Measurements from ENCODE around the gene PTPN11. TPM values are rescaled to one million over a fixed set of nuclear protein-coding genes. Genes with fewer than 3 reads are reported as not detected.

The PTPN11 gene
- total RNA-seq, 3 donors from 2014 or later, result 53.5 to 118 (median 70.7) TPM

- no peak for TF ChIP-seq CTCF (IDR thresholded peaks at IDR 0.05)
- ATAC-seq (no peak), DNase-seq (no peak)
- no peaks in the 10 kb centered on the region for H3K9me3 ChIP-seq
- no peak overlapping the region for H3K4me3 ChIP-seq
- intact Hi-C loops (cut with DNase I, micrococcal nuclease), result no loop called here
- H3K4me1 ChIP-seq (ENCODE audit: low read depth), result no peaks in the 10 kb centered on the region
- H3K36me3 ChIP-seq (ENCODE audit: low read depth), result no peaks in the 10 kb centered on the region
Observed at GRCh38 chr12:112528521-112528920, 109.8 kb downstream of the PTPN11 start.

GRCh38 chr12:112530941-112531340 is 112.2 kb downstream of the PTPN11 start:
- DNase-seq, result no peak
- H3K4me1 ChIP-seq (ENCODE audit: low read depth), result no peaks in the 10 kb centered on the region
- intact Hi-C loops (cut with DNase I, micrococcal nuclease), result no loop called here
- H3K4me3 ChIP-seq, result no peak overlapping the region
- ATAC-seq, result no peak
- no peaks in the 10 kb centered on the region for H3K9me3 ChIP-seq
- no peak for TF ChIP-seq CTCF (IDR thresholded peaks at IDR 0.05)
- H3K36me3 ChIP-seq (ENCODE audit: low read depth), result no peaks in the 10 kb centered on the region

GRCh38 chr12:112532106-112532505 is 113.4 kb downstream of the PTPN11 start:
- no peak for DNase-seq
- intact Hi-C loops (cut with DNase I, micrococcal nuclease), result no loop called here
- Histone ChIP-seq H3K36me3 (ENCODE audit: low read depth) (no peaks in the 10 kb centered on the region), H3K4me1 (ENCODE audit: low read depth) (no peaks in the 10 kb centered on the region), H3K9me3 (no peaks in the 10 kb centered on the region), H3K4me3 (no peak overlapping the region)
- ATAC-seq, result no peak
- TF ChIP-seq CTCF (IDR thresholded peaks at IDR 0.05), result no peak

GRCh38 chr12:112533528-112533927 is 114.8 kb downstream of the PTPN11 start:
- DNase-seq (no peak), ATAC-seq (no peak)
- H3K9me3 ChIP-seq, result no peaks in the 10 kb centered on the region
- H3K4me1 ChIP-seq (ENCODE audit: low read depth), result no peaks in the 10 kb centered on the region
- H3K4me3 ChIP-seq, result no peak overlapping the region
- TF ChIP-seq CTCF (IDR thresholded peaks at IDR 0.05), result no peak
- intact Hi-C loops (cut with DNase I, micrococcal nuclease), result no loop called here
- H3K36me3 ChIP-seq (ENCODE audit: low read depth), result no peaks in the 10 kb centered on the region

GRCh38 chr12:112535017-112535416 is 116.3 kb downstream of the PTPN11 start:
- Histone ChIP-seq H3K36me3 (ENCODE audit: low read depth) (no peaks in the 10 kb centered on the region), H3K4me1 (ENCODE audit: low read depth) (no peaks in the 10 kb centered on the region), H3K4me3 (no peak overlapping the region), H3K9me3 (no peaks in the 10 kb centered on the region)
- TF ChIP-seq CTCF (IDR thresholded peaks at IDR 0.05), result no peak
- intact Hi-C loops (cut with DNase I, micrococcal nuclease), result no loop called here
- no peak for DNase-seq
- no peak for ATAC-seq
